Measurements from ENCODE around the gene SCYGR3. TPM values are rescaled to one million over a fixed set of nuclear protein-coding genes. Genes with fewer than 3 reads are reported as not detected.

Gene SCYGR3
- total and polyA plus RNA-seq, 2 donors, result not detected

- H3K36me3 ChIP-seq (ENCODE audit: insufficient read depth), result no peaks in the 10 kb centered on the region
- H3K4me1 ChIP-seq (ENCODE audit: insufficient read depth), result no peaks in the 10 kb centered on the region
- no peak for DNase-seq (ENCODE audit: extremely low spot score)
- WGBS, result 90% methylated on average over 10 of the region's 10 CpGs
- H3K27ac ChIP-seq (ENCODE audit: low read depth), result no peak overlapping the region
- no peak overlapping the region for H3K4me3 ChIP-seq (ENCODE audit: low read depth, low read length)
Observed at GRCh38 chr2:227626580-227627151, 12.0 kb upstream of the SCYGR3 start.

- no peak overlapping the region for H3K4me3 ChIP-seq (ENCODE audit: low read depth, low read length)
- H3K4me1 ChIP-seq (ENCODE audit: insufficient read depth), result no peaks in the 10 kb centered on the region
- H3K27ac ChIP-seq (ENCODE audit: low read depth), result no peak overlapping the region
- DNase-seq (ENCODE audit: extremely low spot score), result no peak
- 44% methylated on average over 2 of the region's 2 CpGs for WGBS
- no peaks in the 10 kb centered on the region for H3K36me3 ChIP-seq (ENCODE audit: insufficient read depth)
Observed at GRCh38 chr2:227625420-227625819, 10.8 kb upstream of the SCYGR3 start.

GRCh38 chr2:227623226-227623625 lies 8.6 kb upstream of the SCYGR3 start:
- no peaks in the 10 kb centered on the region for H3K4me1 ChIP-seq (ENCODE audit: insufficient read depth)
- DNase-seq (ENCODE audit: extremely low spot score), result no peak
- no peak overlapping the region for H3K27ac ChIP-seq (ENCODE audit: low read depth)
- H3K4me3 ChIP-seq (ENCODE audit: low read depth, low read length), result no peak overlapping the region
- no peaks in the 10 kb centered on the region for H3K36me3 ChIP-seq (ENCODE audit: insufficient read depth)

DNA sequence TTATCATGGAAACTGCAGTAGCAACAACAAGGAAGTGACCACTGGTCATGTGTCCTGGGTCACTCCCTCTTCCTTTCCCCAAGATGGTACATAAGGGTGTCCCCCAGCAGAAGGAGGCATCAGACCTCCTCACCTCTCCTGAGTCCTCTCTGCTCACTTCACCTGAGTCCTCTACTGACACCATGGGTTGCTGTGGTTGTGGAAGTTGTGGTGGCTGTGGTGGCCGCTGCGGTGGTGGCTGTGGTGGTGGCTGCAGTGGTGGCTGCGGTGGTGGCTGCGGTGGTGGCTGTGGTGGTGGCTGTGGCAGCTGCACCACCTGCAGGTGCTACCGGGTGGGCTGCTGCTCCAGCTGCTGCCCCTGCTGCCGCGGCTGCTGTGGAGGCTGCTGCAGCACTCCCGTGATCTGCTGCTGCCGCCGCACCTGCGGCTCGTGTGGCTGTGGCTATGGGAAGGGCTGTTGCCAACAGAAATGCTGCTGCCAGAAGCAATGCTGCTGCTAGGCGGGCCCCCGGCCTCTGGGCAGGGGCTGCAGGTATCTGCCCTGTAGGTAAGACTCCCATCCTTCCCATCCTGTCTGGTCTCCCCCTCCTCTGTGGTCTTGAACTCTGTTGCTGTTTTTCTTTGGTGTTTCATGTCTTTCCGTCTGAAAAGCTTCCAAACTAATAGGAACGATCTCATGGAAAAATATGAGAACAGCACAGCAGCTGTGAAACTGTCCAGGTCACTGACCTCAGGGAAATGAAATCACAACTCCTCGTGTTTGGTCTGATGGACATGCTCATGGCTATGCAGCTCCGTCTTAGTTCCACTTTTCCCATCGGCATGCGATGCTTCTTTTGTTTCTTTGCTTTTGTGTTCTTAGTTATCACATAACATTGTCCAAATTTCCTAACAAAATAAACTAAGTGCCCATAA lies 2.9 kb upstream of the SCYGR3 start, which contains the start of gene SCYGR4:
TSS of gene SCYGR4 (plus strand) at position 183 of the 915 bp plus-strand sequence. CDS start at position 183, 0 bp downstream.
- Histone ChIP-seq H3K36me3 (ENCODE audit: insufficient read depth) (no peaks in the 10 kb centered on the region), H3K27ac (ENCODE audit: low read depth) (no peak within 1 kb of the TSS), H3K4me3 (ENCODE audit: low read depth, low read length) (no peak within 1 kb of the TSS), H3K4me1 (ENCODE audit: insufficient read depth) (no peaks in the 10 kb centered on the region)
- DNase-seq (ENCODE audit: extremely low spot score), result no peak
- WGBS, result 76% methylated on average over 20 of the region's 20 CpGs

- WGBS, result 46% methylated on average over 4 of the region's 4 CpGs
- Histone ChIP-seq H3K4me1 (ENCODE audit: insufficient read depth) (no peaks in the 10 kb centered on the region), H3K27ac (ENCODE audit: low read depth) (no peak overlapping the region), H3K36me3 (ENCODE audit: insufficient read depth) (no peaks in the 10 kb centered on the region), H3K4me3 (ENCODE audit: low read depth, low read length) (no peak overlapping the region)
- no peak for DNase-seq (ENCODE audit: extremely low spot score)
Observed at GRCh38 chr2:227616631-227617030, 2.0 kb upstream of the SCYGR3 start.

DNA sequence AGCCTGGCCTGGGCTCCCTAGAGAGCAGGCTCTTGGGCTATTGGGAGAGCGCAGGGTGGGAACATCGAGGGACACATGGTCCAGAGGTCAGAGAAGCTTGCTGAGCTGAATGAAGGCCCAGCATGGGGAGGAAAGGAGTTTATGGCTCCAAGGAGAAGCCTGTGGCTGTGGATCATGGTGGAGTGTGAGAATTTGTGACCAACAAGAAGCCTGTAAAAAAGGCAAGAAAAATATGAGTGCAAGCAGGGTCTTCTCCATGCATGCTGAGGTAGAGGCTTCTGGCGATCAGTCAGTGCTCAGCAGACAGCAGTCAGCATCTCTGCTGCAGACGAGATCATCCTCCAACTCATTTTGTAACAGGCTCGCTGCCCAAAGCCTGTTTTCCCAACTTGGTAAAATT lies 1.3 kb upstream of the SCYGR3 start:
- no peak for DNase-seq (ENCODE audit: extremely low spot score)
- H3K4me3 ChIP-seq (ENCODE audit: low read depth, low read length), result no peak overlapping the region
- no peaks in the 10 kb centered on the region for H3K36me3 ChIP-seq (ENCODE audit: insufficient read depth)
- 63% methylated on average over 5 of the region's 5 CpGs for WGBS
- H3K4me1 ChIP-seq (ENCODE audit: insufficient read depth), result no peaks in the 10 kb centered on the region
- no peak overlapping the region for H3K27ac ChIP-seq (ENCODE audit: low read depth)

- Histone ChIP-seq H3K4me3 (ENCODE audit: low read depth, low read length) (no peak overlapping the region), H3K36me3 (ENCODE audit: insufficient read depth) (no peaks in the 10 kb centered on the region), H3K4me1 (ENCODE audit: insufficient read depth) (no peaks in the 10 kb centered on the region), H3K27ac (ENCODE audit: low read depth) (no peak overlapping the region)
- DNase-seq (ENCODE audit: extremely low spot score), result no peak
- WGBS, result 89% methylated on average over 4 of the region's 4 CpGs
Observed at GRCh38 chr2:227615181-227615580, 541 bp upstream of the SCYGR3 start.

DNA sequence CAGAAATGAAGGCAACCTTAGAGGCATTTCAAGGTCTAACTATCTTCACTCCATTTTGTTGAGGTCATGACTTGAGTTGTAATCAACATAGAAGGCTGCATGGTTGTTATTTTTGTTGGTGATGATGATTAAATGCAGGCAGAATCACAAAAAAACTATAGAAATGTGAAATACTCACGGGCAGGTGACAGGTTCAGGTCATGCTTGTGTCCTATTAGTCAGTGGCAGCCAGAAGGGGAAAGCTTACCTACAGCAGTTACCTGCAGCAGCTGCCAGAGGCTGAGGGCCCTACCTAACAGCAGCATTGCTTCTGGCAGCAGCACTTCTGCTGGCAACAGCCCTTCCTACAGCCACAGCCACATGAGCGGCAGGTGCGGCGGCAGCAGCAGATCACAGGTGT lies 394 bp downstream of the SCYGR3 start:
- no peaks in the 10 kb centered on the region for H3K36me3 ChIP-seq (ENCODE audit: insufficient read depth)
- H3K27ac ChIP-seq (ENCODE audit: low read depth), result no peak overlapping the region
- no peak for DNase-seq (ENCODE audit: extremely low spot score)
- H3K4me3 ChIP-seq (ENCODE audit: low read depth, low read length), result no peak overlapping the region
- H3K4me1 ChIP-seq (ENCODE audit: insufficient read depth), result no peaks in the 10 kb centered on the region
- 93% methylated on average over 4 of the region's 4 CpGs for WGBS

DNA sequence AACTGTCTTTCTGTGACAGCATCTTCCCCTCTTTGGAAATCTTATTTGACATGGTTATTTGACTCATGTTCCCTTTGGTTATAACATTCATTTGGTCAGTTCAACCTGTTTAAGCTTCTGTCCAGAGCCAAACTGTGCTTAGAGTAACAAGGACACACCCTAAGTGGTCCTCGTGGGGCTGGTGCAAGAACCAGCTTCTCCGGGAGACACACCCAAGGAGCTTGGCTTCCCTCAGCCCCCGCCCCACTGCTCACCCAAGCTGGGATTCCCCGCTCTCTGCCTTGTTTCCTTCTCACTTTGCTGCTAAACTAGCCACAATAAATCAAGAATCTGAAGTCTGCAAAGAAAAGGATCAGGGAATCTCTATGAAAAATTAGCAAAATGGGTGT lies 1.4 kb downstream of the SCYGR3 start:
- 77% methylated on average over 4 of the region's 4 CpGs for WGBS

DNA sequence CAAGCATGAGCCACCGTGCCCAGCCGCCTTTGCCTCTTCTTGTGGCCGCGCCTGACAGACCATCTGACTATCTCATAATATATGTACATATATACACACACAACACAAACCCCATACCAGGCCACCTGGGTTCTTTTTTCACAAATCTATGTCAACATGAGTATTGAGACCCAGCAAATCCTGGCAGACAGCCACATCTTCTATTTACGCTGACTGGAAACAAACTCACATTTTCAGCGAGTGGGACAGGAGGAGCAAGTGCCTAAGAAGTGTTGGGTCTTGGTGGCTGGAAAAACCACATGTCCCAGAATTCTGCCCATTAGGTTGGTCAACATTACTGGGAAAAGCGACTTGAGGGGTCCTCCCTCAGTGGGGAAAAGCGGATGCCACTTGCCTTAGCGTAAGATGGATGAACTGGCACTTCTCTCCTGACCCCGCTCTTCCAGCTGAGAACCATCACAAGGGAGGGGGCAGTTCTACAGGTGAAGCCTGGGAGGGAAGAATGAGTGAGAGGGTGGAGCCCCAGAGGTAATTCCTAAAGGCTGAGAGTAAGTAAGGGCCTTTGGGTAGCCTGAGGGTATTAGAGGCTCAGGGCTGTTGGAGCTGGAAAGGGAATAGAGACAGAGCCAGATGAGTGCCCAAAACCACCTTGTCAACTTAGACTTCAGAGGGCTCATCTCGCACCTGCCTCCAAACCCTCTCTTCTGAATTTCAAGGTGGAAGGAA lies 1.9 kb downstream of the SCYGR3 start:
- WGBS, result 84% methylated on average over 11 of the region's 11 CpGs
- Histone ChIP-seq H3K36me3 (ENCODE audit: insufficient read depth) (no peaks in the 10 kb centered on the region), H3K4me1 (ENCODE audit: insufficient read depth) (no peaks in the 10 kb centered on the region), H3K4me3 (ENCODE audit: low read depth, low read length) (no peak overlapping the region), H3K27ac (ENCODE audit: low read depth) (no peak overlapping the region)
- no peak for DNase-seq (ENCODE audit: extremely low spot score)

More for the DNA sequence above, 1.4 kb downstream of the SCYGR3 start:
- Histone ChIP-seq H3K36me3 (ENCODE audit: insufficient read depth) (no peaks in the 10 kb centered on the region), H3K27ac (ENCODE audit: low read depth) (no peak overlapping the region), H3K4me1 (ENCODE audit: insufficient read depth) (no peaks in the 10 kb centered on the region), H3K4me3 (ENCODE audit: low read depth, low read length) (no peak overlapping the region)
- DNase-seq (ENCODE audit: extremely low spot score), result no peak

- H3K36me3 ChIP-seq (ENCODE audit: insufficient read depth), result no peaks in the 10 kb centered on the region
- 93% methylated on average over 2 of the region's 2 CpGs for WGBS
- no peak for DNase-seq (ENCODE audit: extremely low spot score)
Observed at GRCh38 chr2:227610123-227610522, 4.5 kb downstream of the SCYGR3 start.

GRCh38 chr2:227608561-227609338 lies 5.9 kb downstream of the SCYGR3 start:
- Histone ChIP-seq H3K4me1 (ENCODE audit: insufficient read depth) (no peaks in the 10 kb centered on the region), H3K36me3 (ENCODE audit: insufficient read depth) (no peaks in the 10 kb centered on the region), H3K27ac (ENCODE audit: low read depth) (no peak overlapping the region), H3K4me3 (ENCODE audit: low read depth, low read length) (no peak overlapping the region)
- no peak for DNase-seq (ENCODE audit: extremely low spot score)
- 81% methylated on average over 16 of the region's 16 CpGs for WGBS

More at GRCh38 chr2:227610123-227610522, 4.5 kb downstream of the SCYGR3 start:
- no peak overlapping the region for H3K27ac ChIP-seq (ENCODE audit: low read depth)
- H3K4me1 ChIP-seq (ENCODE audit: insufficient read depth), result no peaks in the 10 kb centered on the region
- no peak overlapping the region for H3K4me3 ChIP-seq (ENCODE audit: low read depth, low read length)

DNA sequence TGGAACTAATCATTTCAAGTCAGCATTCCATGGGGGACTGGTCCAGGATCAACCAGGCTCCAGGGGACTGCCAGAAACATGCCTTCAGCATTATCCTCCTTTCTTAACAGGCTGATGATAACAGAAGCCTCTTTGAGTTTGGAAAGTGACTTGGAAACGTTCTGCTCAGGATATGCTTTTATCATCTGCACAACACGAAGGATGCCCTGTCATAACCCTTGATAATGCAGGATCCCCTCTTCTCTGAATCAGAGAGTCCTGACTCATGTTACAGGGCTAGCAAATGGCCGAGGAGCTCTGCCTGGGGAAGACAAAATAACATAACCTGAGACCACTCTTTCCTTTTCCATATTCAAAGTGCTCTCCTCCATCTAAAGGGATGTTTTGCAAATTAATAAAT lies 6.7 kb downstream of the SCYGR3 start:
- Histone ChIP-seq H3K27ac (ENCODE audit: low read depth) (no peak overlapping the region), H3K36me3 (ENCODE audit: insufficient read depth) (no peaks in the 10 kb centered on the region), H3K4me1 (ENCODE audit: insufficient read depth) (no peaks in the 10 kb centered on the region), H3K4me3 (ENCODE audit: low read depth, low read length) (no peak overlapping the region)
- DNase-seq (ENCODE audit: extremely low spot score), result no peak
- WGBS, result 29% methylated on average over 3 of the region's 3 CpGs

Data from urinary bladder (tissue), 4 donors.